ENCODE data around the gene AOAH. TPM values are rescaled to one million over a fixed set of nuclear protein-coding genes. Genes with fewer than 3 reads are reported as not detected.
A peak's percentile ranks its signal among the peaks of the same experiment; 100 is the strongest.
"Not testable (repeated sequence)": the region's sequence is repeated elsewhere in the genome, so short reads cannot be mapped to it uniquely, and the experiment has no call there.

The AOAH gene
- total and polyA plus RNA-seq, 2 experiments from 2014 or later, result not detected

DNA sequence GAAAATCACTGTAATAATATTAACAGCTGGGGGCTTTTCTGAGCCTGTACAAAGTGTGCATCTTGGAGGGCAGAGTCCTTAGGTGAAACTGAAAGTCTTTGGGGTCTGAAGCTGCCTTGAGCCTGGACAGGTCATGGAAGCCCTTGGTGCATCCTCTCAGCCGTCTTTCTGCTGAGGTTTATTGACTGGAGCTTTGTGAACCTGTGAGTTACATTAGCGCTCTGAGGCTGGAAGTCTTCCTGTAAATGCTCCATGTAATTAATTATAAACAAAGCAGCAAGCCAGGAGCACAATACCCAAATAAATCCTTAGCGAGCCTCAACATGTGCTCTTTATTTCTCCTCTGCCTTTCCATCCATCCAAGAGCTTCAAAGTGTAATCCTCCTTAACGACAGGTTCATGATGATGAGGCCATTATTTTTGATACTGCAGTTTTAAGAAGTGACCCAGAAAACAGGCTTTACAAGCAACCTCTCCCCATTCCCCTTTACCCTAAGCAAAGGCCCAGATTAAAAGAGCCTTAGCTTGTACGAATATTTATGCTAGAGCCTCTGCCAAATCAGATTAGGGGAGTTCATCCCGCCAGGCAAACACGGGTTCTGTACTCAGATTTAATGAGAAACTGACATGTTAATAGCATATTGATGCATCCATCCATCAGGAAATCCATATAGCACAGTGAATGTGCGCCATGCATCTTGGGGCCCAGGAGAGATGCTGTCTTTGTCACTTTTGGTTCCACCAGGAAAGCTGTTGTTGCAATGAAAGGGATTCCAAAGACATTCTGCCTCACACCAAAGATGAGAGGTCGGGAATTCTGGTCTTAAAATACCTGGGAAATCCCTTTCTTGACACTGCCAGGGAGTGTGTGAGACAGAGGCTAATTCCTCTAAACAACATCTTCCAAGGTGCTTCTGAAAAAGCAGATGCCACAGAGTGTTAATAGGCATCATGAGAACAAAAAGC is 216.5 kb downstream of the AOAH start:
- WGBS, 2 experiments (ENCODE audit: low coverage in 1 of 2, low lambda C conversion rate in 2 of 2, missing lambda C conversion rate in 2 of 2), result 61 to 65% methylated on average over 9 of the region's 9 CpGs
- Histone ChIP-seq H3K27ac (no peak overlapping the region), H3K9ac (no peak overlapping the region), H3F3A (ENCODE audit: insufficient read depth) (no peaks in the 10 kb centered on the region), H3K9me3 (ENCODE audit: low read depth) (no peaks in the 10 kb centered on the region), H2AFZ (no peak overlapping the region), H3K9me2 (ENCODE audit: insufficient read depth) (no peaks in the 10 kb centered on the region), H3K36me3 (ENCODE audit: low read depth) (no peaks in the 10 kb centered on the region), H3K79me2 (ENCODE audit: insufficient read depth) (no peaks in the 10 kb centered on the region), H3K27me3 (replicated peaks; ENCODE audit: insufficient read depth) (no peaks in the 10 kb centered on the region), H3K4me2 (ENCODE audit: unreplicated experiment) (no peak overlapping the region), H3K4me3 (no peak overlapping the region), H3K4me1 (ENCODE audit: insufficient read depth) (no peaks in the 10 kb centered on the region), H4K20me1 (ENCODE audit: insufficient read depth) (no peaks in the 10 kb centered on the region)
- in situ Hi-C loops (cut with MboI), result no loop called here
- no peak for DNase-seq
- TF ChIP-seq EZH2 (IDR thresholded peaks at IDR 0.05; ENCODE audit: insufficient read depth, poor library complexity, severe bottlenecking) (no peak), EZH2phosphoT487 (IDR thresholded peaks at IDR 0.05; ENCODE audit: insufficient read depth, low read depth) (no peak)

DNA sequence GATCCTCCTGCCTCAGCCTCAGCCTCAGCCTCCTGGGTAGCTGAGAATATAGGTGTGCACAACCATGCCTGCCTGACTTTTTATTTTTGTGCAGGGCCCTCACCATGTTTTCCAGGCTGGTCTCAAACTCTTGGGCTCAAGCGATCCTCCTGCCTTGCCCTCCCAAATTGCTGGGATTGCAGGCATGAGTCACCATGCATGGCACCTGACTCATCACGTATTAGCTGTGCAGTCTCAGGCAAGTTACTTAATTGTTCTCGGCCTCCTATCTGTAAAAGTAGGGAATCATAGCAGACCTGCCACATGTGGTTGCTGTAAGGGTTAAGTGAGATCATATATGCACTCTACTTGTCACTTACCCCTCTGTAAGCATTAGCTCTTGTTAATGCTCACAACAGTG is 217.5 kb downstream of the AOAH start:
- Histone ChIP-seq H3K27me3 (replicated peaks; ENCODE audit: insufficient read depth) (no peaks in the 10 kb centered on the region), H3K9me3 (ENCODE audit: low read depth) (no peaks in the 10 kb centered on the region), H3K27ac (no peak overlapping the region), H3K36me3 (ENCODE audit: low read depth) (no peaks in the 10 kb centered on the region), H3F3A (ENCODE audit: insufficient read depth) (no peaks in the 10 kb centered on the region), H2AFZ (no peak overlapping the region), H3K79me2 (ENCODE audit: insufficient read depth) (no peaks in the 10 kb centered on the region), H3K9me2 (ENCODE audit: insufficient read depth) (no peaks in the 10 kb centered on the region), H3K9ac (no peak overlapping the region), H3K4me2 (ENCODE audit: unreplicated experiment) (no peak overlapping the region), H3K4me3 (no peak overlapping the region), H3K4me1 (ENCODE audit: insufficient read depth) (no peaks in the 10 kb centered on the region), H4K20me1 (ENCODE audit: insufficient read depth) (no peaks in the 10 kb centered on the region)
- TF ChIP-seq EZH2phosphoT487 (IDR thresholded peaks at IDR 0.05; ENCODE audit: insufficient read depth, low read depth), result no peak
- no peak for TF ChIP-seq EZH2 (IDR thresholded peaks at IDR 0.05; ENCODE audit: insufficient read depth, poor library complexity, severe bottlenecking)
- WGBS, 2 experiments (ENCODE audit: low coverage in 1 of 2, low lambda C conversion rate in 2 of 2, missing lambda C conversion rate in 2 of 2), result 21 to 26% methylated on average over 3 of the region's 3 CpGs
- peak; percentile 66 for DNase-seq
- in situ Hi-C loops (cut with MboI), result no loop called here

DNA sequence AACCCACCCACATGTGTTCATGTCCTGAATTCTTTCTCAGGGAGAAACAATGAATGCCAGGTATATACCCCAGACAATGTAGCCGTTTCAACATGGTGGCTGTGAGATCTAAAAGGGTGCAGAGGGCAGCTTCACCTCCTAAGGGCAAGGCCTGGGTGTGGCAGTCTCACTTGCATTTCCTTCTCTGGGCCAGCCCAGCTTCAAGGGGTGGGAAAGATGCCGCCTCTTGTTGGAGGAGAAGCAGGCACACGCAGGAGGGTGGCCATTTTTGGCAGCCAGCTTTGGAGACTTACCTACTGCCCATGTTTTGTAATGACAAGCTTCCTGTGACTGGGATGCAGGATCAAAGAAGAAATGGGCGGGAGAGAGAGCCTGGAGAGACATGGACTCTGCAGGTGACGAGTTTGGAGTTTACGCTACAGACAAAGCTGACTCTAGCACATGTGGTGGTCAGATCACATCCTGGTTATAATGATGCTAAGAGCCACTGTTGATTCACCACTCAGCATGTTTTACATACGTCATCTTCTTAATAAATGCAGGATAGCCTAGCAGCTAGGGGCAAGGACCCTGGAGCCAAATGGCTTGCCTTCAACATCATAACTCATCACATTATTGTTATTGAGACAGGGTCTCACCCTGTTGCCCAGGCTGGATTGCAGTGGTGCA is 218.0 kb downstream of the AOAH start:
- Histone ChIP-seq H3K4me1 (ENCODE audit: insufficient read depth) (no peaks in the 10 kb centered on the region), H3K27ac (no peak overlapping the region), H3K4me2 (ENCODE audit: unreplicated experiment) (no peak overlapping the region), H2AFZ (no peak overlapping the region), H3K9ac (no peak overlapping the region), H3K9me2 (ENCODE audit: insufficient read depth) (no peaks in the 10 kb centered on the region), H3K4me3 (no peak overlapping the region), H3F3A (ENCODE audit: insufficient read depth) (no peaks in the 10 kb centered on the region), H3K36me3 (ENCODE audit: low read depth) (no peaks in the 10 kb centered on the region), H3K27me3 (replicated peaks; ENCODE audit: insufficient read depth) (no peaks in the 10 kb centered on the region), H3K79me2 (ENCODE audit: insufficient read depth) (no peaks in the 10 kb centered on the region), H4K20me1 (ENCODE audit: insufficient read depth) (no peaks in the 10 kb centered on the region), H3K9me3 (ENCODE audit: low read depth) (no peaks in the 10 kb centered on the region)
- TF ChIP-seq EZH2phosphoT487 (IDR thresholded peaks at IDR 0.05; ENCODE audit: insufficient read depth, low read depth) (no peak), EZH2 (IDR thresholded peaks at IDR 0.05; ENCODE audit: insufficient read depth, poor library complexity, severe bottlenecking) (no peak)
- 68 to 71% methylated on average over 7 of the region's 7 CpGs for WGBS, 2 experiments (ENCODE audit: low coverage in 1 of 2, low lambda C conversion rate in 2 of 2, missing lambda C conversion rate in 2 of 2)
- in situ Hi-C loops (cut with MboI), result no loop called here
- no peak for DNase-seq

DNA sequence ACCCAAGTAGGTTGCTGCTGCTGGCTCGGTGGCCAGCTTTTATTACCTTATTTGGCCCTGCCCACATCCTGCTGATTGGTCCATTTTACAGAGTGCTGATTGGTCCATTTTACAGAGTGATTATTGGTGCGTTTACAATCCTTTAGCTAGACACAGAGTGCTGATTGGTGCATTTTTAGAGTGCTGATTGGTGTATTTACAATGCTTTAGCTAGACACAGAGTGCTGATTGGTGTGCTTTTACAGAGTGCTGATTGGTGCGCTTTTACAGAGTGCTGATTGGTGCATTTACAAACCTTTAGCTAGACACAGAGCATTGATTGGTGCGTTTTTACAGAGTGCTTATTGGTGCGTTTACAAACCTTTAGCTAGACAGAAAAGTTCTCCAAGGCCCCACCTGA is 219.7 kb downstream of the AOAH start:
- H3K36me3 ChIP-seq (ENCODE audit: low read depth); H3K9ac ChIP-seq; H3K9me2 ChIP-seq (ENCODE audit: insufficient read depth); H3K4me1 ChIP-seq (ENCODE audit: insufficient read depth); H4K20me1 ChIP-seq (ENCODE audit: insufficient read depth); H3F3A ChIP-seq (ENCODE audit: insufficient read depth); DNase-seq; in situ Hi-C loops (cut with MboI); H3K4me3 ChIP-seq; H3K27me3 ChIP-seq (replicated peaks; ENCODE audit: insufficient read depth); H3K27ac ChIP-seq; H3K9me3 ChIP-seq (ENCODE audit: low read depth); H2AFZ ChIP-seq; H3K79me2 ChIP-seq (ENCODE audit: insufficient read depth); H3K4me2 ChIP-seq (ENCODE audit: unreplicated experiment): not testable (repeated sequence)
- 68 to 73% methylated on average over 5 of the region's 5 CpGs for WGBS, 2 experiments (ENCODE audit: low coverage in 1 of 2, low lambda C conversion rate in 2 of 2, missing lambda C conversion rate in 2 of 2)

DNA sequence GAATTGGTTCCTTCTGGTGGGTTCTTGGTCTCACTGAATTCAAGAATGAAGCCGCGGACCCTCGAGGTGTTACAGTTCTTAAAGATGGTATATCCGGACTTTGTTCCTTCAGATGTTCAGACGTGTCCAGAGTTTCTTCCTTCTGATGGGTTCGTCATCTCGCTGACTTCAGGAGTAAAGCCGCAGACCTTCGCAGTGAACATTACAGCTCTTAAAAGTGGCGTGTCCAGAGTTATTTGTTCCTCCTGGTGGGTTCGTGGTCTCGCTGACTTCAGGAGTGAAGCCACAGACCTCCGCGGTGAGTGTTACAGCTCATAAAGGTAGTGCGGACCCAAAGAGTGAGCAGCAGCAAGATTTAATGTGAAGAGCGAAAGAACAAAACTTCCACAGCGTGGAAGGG is 220.1 kb downstream of the AOAH start:
- H3K4me2 ChIP-seq (ENCODE audit: unreplicated experiment); H3K4me1 ChIP-seq (ENCODE audit: insufficient read depth); H3F3A ChIP-seq (ENCODE audit: insufficient read depth); in situ Hi-C loops (cut with MboI); H4K20me1 ChIP-seq (ENCODE audit: insufficient read depth); H3K27ac ChIP-seq; H3K36me3 ChIP-seq (ENCODE audit: low read depth); DNase-seq; H3K79me2 ChIP-seq (ENCODE audit: insufficient read depth); H3K9ac ChIP-seq; H3K4me3 ChIP-seq; H3K27me3 ChIP-seq (replicated peaks; ENCODE audit: insufficient read depth); H3K9me3 ChIP-seq (ENCODE audit: low read depth); H3K9me2 ChIP-seq (ENCODE audit: insufficient read depth); H2AFZ ChIP-seq: not testable (repeated sequence)
- WGBS, 2 experiments (ENCODE audit: low coverage in 1 of 2, low lambda C conversion rate in 2 of 2, missing lambda C conversion rate in 2 of 2), result 78 to 83% methylated on average over 17 of the region's 17 CpGs

Data from GM23248 (cell line).